HTERT RPE-1 (cell line): ENCODE data around the gene FXYD2.

ENCODE experiments used
- in situ Hi-C: fragments of 300-500 bp; cut with MboI; formaldehyde crosslinking; loops from 4 replicates; pipeline ENCODE4 v1.14.3; 2020; ENCODE audit warnings: low sequenced_read_pairs

The FXYD2 gene

GRCh38 chr11:117859061-117859460, 34.5 kb upstream of the FXYD2 start:
- in situ Hi-C loops, result no loop called here

GRCh38 chr11:117857734-117858414, 33.3 kb upstream of the FXYD2 start:
- in situ Hi-C loops, result no loop called here

- in situ Hi-C loops, result no loop called here
Observed at GRCh38 chr11:117855912-117856651, 31.5 kb upstream of the FXYD2 start.

- in situ Hi-C loops, result no loop called here
Observed at GRCh38 chr11:117855186-117855845, 30.8 kb upstream of the FXYD2 start.

- in situ Hi-C loops, result no loop called here
Observed at GRCh38 chr11:117852309-117852708, 27.8 kb upstream of the FXYD2 start.

- in situ Hi-C loops, result no loop called here
Observed at GRCh38 chr11:117851852-117852251, 27.3 kb upstream of the FXYD2 start.

GRCh38 chr11:117851106-117851505, 26.6 kb upstream of the FXYD2 start:
- in situ Hi-C loops, result no loop called here

- in situ Hi-C loops, result no loop called here
Observed at GRCh38 chr11:117849781-117850414, 25.4 kb upstream of the FXYD2 start.

GRCh38 chr11:117843666-117844484, 19.3 kb upstream of the FXYD2 start:
- in situ Hi-C loops, result no loop called here

GRCh38 chr11:117842131-117842941, 17.8 kb upstream of the FXYD2 start:
- in situ Hi-C loops, result no loop called here

GRCh38 chr11:117841551-117842031, 17.0 kb upstream of the FXYD2 start:
- in situ Hi-C loops, result no loop called here

- in situ Hi-C loops, result no loop called here
Observed at GRCh38 chr11:117840881-117841550, 16.5 kb upstream of the FXYD2 start.

GRCh38 chr11:117839936-117840813, 15.6 kb upstream of the FXYD2 start:
- in situ Hi-C loops, result no loop called here

- in situ Hi-C loops, result no loop called here
Observed at GRCh38 chr11:117839380-117839881, 14.9 kb upstream of the FXYD2 start.

GRCh38 chr11:117838901-117839300, 14.4 kb upstream of the FXYD2 start:
- in situ Hi-C loops, result no loop called here

GRCh38 chr11:117837791-117838190, 13.2 kb upstream of the FXYD2 start:
- in situ Hi-C loops, result no loop called here

- in situ Hi-C loops, result no loop called here
Observed at GRCh38 chr11:117837070-117837776, 12.7 kb upstream of the FXYD2 start.
